GM23338 (cell line): ENCODE results near the gene IRX5. TPM values are rescaled to one million over a fixed set of nuclear protein-coding genes. Genes with fewer than 3 reads are reported as not detected.

Experiments
- ATAC-seq: fragments of 200-7000 bp; cut with Tn5 transposase; 3 replicates; pipeline ENCODE4 v1.9.1; 2020
- DNase-seq: peaks from one replicate; pipeline ENCODE4 v3.0.0-alpha.2; 2015; ENCODE audit warnings: low spot score
- H2AFZ ChIP-seq: fragments of 200-600 bp; sonication (generic); 2 replicates; pipeline ENCODE4 v1.8.0; 2016; ENCODE audit warnings: antibody characterized with exemption, mild to moderate bottlenecking, moderate library complexity
- H3F3A ChIP-seq: fragments of 200-600 bp; sonication (generic); replicated peaks from 2 replicates; pipeline ENCODE4 v1.8.0; 2017; ENCODE audit warnings: antibody characterized with exemption, mixed run types, low read depth
- H3K27ac ChIP-seq: fragments of 200-600 bp; sonication (generic); 2 replicates; pipeline ENCODE4 v1.6.1; 2016; ENCODE audit warnings: low read depth
- H3K27me3 ChIP-seq: fragments of 200-600 bp; sonication (generic); 2 replicates; pipeline ENCODE4 v1.8.0; 2016; ENCODE audit warnings: mild to moderate bottlenecking, mixed run types, moderate library complexity; ENCODE audit not compliant: insufficient read depth
- H3K36me3 ChIP-seq: fragments of 200-600 bp; sonication (generic); 2 replicates; pipeline ENCODE4 v1.8.0; 2016; ENCODE audit warnings: mild to moderate bottlenecking; ENCODE audit not compliant: insufficient read depth
- H3K4me1 ChIP-seq: fragments of 200-600 bp; sonication (generic); 2 replicates; pipeline ENCODE4 v1.8.0; 2016; ENCODE audit warnings: mild to moderate bottlenecking, moderate library complexity; ENCODE audit not compliant: insufficient read depth
- H3K4me2 ChIP-seq: fragments of 200-600 bp; sonication (generic); 2 replicates; pipeline ENCODE4 v1.7.1; 2017; ENCODE audit warnings: mixed run types
- H3K4me3 ChIP-seq: fragments of 200-600 bp; sonication (generic); 2 replicates; pipeline ENCODE4 v1.6.1; 2016; ENCODE audit warnings: mixed run types
- H3K79me2 ChIP-seq: fragments of 200-600 bp; sonication (generic); replicated peaks from 2 replicates; pipeline ENCODE4 v1.8.0; 2017; ENCODE audit warnings: mild to moderate bottlenecking; ENCODE audit not compliant: insufficient read depth
- H3K9me2 ChIP-seq: fragments of 200-600 bp; sonication (generic); 2 replicates; pipeline ENCODE4 v1.8.0; 2017; ENCODE audit not compliant: insufficient read depth
- H4K20me1 ChIP-seq: fragments of 200-600 bp; sonication (generic); replicated peaks from 2 replicates; pipeline ENCODE4 v1.8.0; 2017; ENCODE audit warnings: mild to moderate bottlenecking; ENCODE audit not compliant: insufficient read depth
- H3K27ac Mint-ChIP-seq: 2 replicates; pipeline ENCODE4 v1.8.0; 2020; ENCODE audit warnings: inconsistent platforms, mild to moderate bottlenecking, moderate library complexity, mixed read lengths
- H3K27me3 Mint-ChIP-seq: 3 replicates; pipeline ENCODE4 v1.8.0; 2022; ENCODE audit warnings: low read depth, mild to moderate bottlenecking, moderate library complexity, mixed read lengths, inconsistent platforms; ENCODE audit not compliant: insufficient read depth, poor library complexity
- H3K36me3 Mint-ChIP-seq: 3 replicates; pipeline ENCODE4 v1.8.0; 2021; ENCODE audit warnings: low read depth, mild to moderate bottlenecking, inconsistent platforms, moderate library complexity, mixed read lengths
- H3K4me1 Mint-ChIP-seq: 3 replicates; pipeline ENCODE4 v1.8.0; 2020; ENCODE audit warnings: mild to moderate bottlenecking, inconsistent platforms, mixed read lengths
- H3K4me3 Mint-ChIP-seq: 3 replicates; pipeline ENCODE4 v1.8.0; 2021; ENCODE audit warnings: moderate library complexity, mild to moderate bottlenecking, inconsistent platforms, mixed read lengths
- H3K9me3 Mint-ChIP-seq: 3 replicates; pipeline ENCODE4 v1.8.0; 2020; ENCODE audit warnings: moderate library complexity, mild to moderate bottlenecking, inconsistent platforms, mixed read lengths
- EZH2 ChIP-seq: fragments of 200-600 bp; sonication (generic); IDR thresholded peaks from one replicate; pipeline ENCODE4 v1.8.0; 2017; ENCODE audit warnings: antibody characterized with exemption, mild to moderate bottlenecking, low read depth; ENCODE audit not compliant: unreplicated experiment
- EZH2phosphoT487 ChIP-seq: fragments of 200-600 bp; sonication (generic); IDR thresholded peaks from one replicate; pipeline ENCODE4 v1.8.1; 2018; ENCODE audit warnings: antibody characterized with exemption; ENCODE audit not compliant: unreplicated experiment
- JUNB ChIP-seq: IDR thresholded peaks from one replicate; pipeline ENCODE4 v1.6.1; 2016; ENCODE audit warnings: antibody characterized with exemption; ENCODE audit not compliant: unreplicated experiment
- NANOG ChIP-seq: IDR thresholded peaks from 2 replicates; pipeline ENCODE4 v1.6.1; 2016; ENCODE audit warnings: antibody characterized with exemption, borderline replicate concordance
- POLR2AphosphoS5 ChIP-seq: IDR thresholded peaks from 2 replicates; pipeline ENCODE4 v1.6.1; 2016; ENCODE audit warnings: antibody characterized with exemption, low read depth
- STAT1 ChIP-seq: IDR thresholded peaks from one replicate; pipeline ENCODE4 v1.6.1; 2016; ENCODE audit warnings: antibody characterized with exemption; ENCODE audit not compliant: unreplicated experiment
- ZNF114 ChIP-seq: fragments of 250-450 bp; sonication (Bioruptor Pico); IDR thresholded peaks from 2 replicates; pipeline ENCODE4 v1.5.0; 2020; ENCODE audit warnings: mild to moderate bottlenecking, moderate library complexity
- ZNF331 ChIP-seq: fragments of 250-450 bp; sonication (Bioruptor Pico); IDR thresholded peaks from 2 replicates; pipeline ENCODE4 v1.5.0; 2020; ENCODE audit warnings: low read depth, mild to moderate bottlenecking, moderate library complexity
- polyA plus RNA-seq: library from polyadenylated mRNA; unstranded; fragments of >200 nt; fragmentation: Nextera tagmentation; extraction: Ambion mirVana; gene quantifications from 2 replicates; pipeline ENCODE4 v1.2.1, GENCODE V29; 2016
- total RNA-seq: library from RNA; depleted of rRNA; stranded (reverse); fragments of >200 nt; shearing (Covaris generic); gene quantifications from 2 replicates; pipeline ENCODE4 v1.2.3, GENCODE V29; 2014
- TF ChIP-seq, protein P1 (sequence below): IDR thresholded peaks from one replicate; pipeline ENCODE4 v1.6.1; 2018; ENCODE audit warnings: antibody characterized with exemption; ENCODE audit not compliant: unreplicated experiment
- TF ChIP-seq, protein P2 (sequence below), 2 experiments: fragments of 200-600 bp in 1 of 2; sonication (generic) in 1 of 2; conservative IDR thresholded peaks; 2 replicates each; pipeline versions ENCODE4 v1.5.1 to v1.6.1; 2016 to 2017; ENCODE audit warnings: antibody characterized with exemption in 2 of 2, low read depth in 2 of 2, mild to moderate bottlenecking in 2 of 2, moderate library complexity in 1 of 2

Gene IRX5
- total and polyA plus RNA-seq, 2 experiments from 2014 or later = 0.07 to 0.39 TPM

DNA sequence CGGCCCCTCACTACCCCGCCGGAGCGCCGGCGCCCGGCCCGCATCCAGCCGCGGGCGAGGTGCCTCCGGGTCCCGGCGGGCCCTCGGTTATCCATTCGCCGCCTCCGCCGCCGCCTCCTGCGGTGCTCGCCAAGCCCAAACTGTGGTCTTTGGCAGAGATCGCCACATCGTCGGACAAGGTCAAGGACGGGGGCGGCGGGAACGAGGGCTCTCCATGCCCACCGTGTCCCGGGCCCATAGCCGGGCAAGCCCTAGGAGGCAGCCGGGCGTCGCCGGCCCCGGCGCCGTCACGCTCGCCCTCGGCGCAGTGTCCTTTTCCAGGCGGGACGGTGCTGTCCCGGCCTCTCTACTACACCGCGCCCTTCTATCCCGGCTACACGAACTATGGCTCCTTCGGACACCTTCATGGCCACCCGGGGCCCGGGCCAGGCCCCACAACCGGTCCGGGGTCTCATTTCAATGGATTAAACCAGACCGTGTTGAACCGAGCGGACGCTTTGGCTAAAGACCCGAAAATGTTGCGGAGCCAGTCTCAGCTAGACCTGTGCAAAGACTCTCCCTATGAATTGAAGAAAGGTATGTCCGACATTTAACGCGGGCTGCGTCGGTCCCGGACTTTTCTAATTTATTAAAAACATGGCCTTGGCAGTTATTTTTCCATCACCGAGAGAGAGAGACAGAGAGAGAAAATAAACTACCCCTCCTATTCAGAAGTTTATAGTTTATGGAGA is 2.8 kb downstream of the IRX5 start (continued):
- TF ChIP-seq, protein P1, sequence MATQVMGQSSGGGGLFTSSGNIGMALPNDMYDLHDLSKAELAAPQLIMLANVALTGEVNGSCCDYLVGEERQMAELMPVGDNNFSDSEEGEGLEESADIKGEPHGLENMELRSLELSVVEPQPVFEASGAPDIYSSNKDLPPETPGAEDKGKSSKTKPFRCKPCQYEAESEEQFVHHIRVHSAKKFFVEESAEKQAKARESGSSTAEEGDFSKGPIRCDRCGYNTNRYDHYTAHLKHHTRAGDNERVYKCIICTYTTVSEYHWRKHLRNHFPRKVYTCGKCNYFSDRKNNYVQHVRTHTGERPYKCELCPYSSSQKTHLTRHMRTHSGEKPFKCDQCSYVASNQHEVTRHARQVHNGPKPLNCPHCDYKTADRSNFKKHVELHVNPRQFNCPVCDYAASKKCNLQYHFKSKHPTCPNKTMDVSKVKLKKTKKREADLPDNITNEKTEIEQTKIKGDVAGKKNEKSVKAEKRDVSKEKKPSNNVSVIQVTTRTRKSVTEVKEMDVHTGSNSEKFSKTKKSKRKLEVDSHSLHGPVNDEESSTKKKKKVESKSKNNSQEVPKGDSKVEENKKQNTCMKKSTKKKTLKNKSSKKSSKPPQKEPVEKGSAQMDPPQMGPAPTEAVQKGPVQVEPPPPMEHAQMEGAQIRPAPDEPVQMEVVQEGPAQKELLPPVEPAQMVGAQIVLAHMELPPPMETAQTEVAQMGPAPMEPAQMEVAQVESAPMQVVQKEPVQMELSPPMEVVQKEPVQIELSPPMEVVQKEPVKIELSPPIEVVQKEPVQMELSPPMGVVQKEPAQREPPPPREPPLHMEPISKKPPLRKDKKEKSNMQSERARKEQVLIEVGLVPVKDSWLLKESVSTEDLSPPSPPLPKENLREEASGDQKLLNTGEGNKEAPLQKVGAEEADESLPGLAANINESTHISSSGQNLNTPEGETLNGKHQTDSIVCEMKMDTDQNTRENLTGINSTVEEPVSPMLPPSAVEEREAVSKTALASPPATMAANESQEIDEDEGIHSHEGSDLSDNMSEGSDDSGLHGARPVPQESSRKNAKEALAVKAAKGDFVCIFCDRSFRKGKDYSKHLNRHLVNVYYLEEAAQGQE = no peak
- TF ChIP-seq NANOG = no peak

DNA sequence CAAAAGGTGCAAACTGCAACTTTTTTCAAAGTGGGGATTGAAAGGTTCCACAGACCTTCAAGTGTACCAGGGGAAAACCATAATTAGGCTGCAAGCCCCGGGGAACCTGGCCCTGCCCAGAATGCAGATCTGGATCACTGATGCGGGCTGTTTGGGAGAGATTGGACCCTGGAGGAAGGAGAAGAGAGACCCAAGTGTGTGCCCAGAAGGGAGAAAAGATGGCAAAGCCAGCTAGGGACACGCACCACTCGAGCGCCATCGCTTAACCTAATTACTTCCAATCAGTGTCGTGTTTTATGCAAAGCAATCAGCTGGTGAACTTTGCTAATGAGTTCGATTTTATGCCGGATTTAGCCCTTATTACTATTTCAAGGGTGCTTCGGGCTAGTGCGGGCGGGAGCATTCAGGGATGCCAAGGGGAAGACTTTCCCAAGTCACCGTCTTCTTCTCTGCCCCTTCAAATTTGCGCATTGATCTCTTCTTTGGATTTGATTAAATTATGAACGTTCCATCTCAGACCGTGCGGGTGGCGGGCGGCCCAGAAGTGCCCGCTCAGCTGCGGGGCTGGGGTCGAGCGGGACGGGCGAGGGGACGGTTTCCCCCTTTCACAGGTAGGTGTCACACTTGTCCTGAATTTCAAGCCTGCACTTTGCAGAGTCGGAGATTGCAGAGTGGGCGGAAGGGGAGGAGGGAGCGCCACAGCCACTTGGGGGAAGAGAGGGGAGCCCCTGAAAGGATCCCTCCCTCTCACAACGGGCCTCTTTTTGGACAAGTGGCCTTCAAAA is 4.0 kb downstream of the IRX5 start:
- DNase-seq (peak; percentile 85), ATAC-seq (peak; percentile 3)
- peaks cover 24% of the 10 kb centered on the region for H3F3A ChIP-seq
- peak overlapping the region; percentile 65 for H3K4me3 ChIP-seq
- no peak overlapping the region for H3K27ac ChIP-seq
- no peaks in the 10 kb centered on the region for H3K9me2 ChIP-seq
- H4K20me1 ChIP-seq = peaks cover 11% of the 10 kb centered on the region; the same call in 1 of the 2 replicates
- Mint-ChIP-seq H3K27ac (no peak overlapping the region), H3K4me1 (peaks cover 47% of the 10 kb centered on the region), H3K4me3 (peak overlapping the region; percentile 74), H3K36me3 (no peaks in the 10 kb centered on the region), H3K9me3 (peaks cover 2% of the 10 kb centered on the region; the same call in 1 of the 3 replicates), H3K27me3 (peaks cover 89% of the 10 kb centered on the region)
- TF ChIP-seq, protein P2, sequence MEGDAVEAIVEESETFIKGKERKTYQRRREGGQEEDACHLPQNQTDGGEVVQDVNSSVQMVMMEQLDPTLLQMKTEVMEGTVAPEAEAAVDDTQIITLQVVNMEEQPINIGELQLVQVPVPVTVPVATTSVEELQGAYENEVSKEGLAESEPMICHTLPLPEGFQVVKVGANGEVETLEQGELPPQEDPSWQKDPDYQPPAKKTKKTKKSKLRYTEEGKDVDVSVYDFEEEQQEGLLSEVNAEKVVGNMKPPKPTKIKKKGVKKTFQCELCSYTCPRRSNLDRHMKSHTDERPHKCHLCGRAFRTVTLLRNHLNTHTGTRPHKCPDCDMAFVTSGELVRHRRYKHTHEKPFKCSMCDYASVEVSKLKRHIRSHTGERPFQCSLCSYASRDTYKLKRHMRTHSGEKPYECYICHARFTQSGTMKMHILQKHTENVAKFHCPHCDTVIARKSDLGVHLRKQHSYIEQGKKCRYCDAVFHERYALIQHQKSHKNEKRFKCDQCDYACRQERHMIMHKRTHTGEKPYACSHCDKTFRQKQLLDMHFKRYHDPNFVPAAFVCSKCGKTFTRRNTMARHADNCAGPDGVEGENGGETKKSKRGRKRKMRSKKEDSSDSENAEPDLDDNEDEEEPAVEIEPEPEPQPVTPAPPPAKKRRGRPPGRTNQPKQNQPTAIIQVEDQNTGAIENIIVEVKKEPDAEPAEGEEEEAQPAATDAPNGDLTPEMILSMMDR (conservative IDR thresholded peaks at IDR 0.05; ENCODE audit: low read depth in 2 of 2) = peak; percentile 46 to 68
- TF ChIP-seq STAT1 (no peak), JUNB (no peak), POLR2AphosphoS5 (no peak), ZNF114 (CRISPR knock-in tag) (no peak), EZH2 (peak; percentile 57), NANOG (no peak), ZNF331 (CRISPR knock-in tag) (no peak), EZH2phosphoT487 (peak; percentile 61)
- TF ChIP-seq, protein P1 = no peak
- H3K79me2 ChIP-seq = no peaks in the 10 kb centered on the region
- H2AFZ ChIP-seq = no peak overlapping the region
- H3K36me3 ChIP-seq = no peaks in the 10 kb centered on the region
- peaks cover 51% of the 10 kb centered on the region for H3K4me1 ChIP-seq
- peaks cover 98% of the 10 kb centered on the region for H3K27me3 ChIP-seq
- H3K4me2 ChIP-seq = peak overlapping the region; percentile 91
